Neural progenitor cell (in vitro differentiated cells): Measurements from ENCODE around the gene COG2.

Source experiments
- EZH2 ChIP-seq: fragments of 200-600 bp; sonication (generic); IDR thresholded peaks from 2 replicates; pipeline ENCODE4 v1.6.1; 2017; ENCODE audit warnings: antibody characterized with exemption, mild to moderate bottlenecking, moderate library complexity
- TF ChIP-seq, protein P1 (sequence below): fragments of 200-600 bp; sonication (generic); IDR thresholded peaks from 2 replicates; pipeline ENCODE4 v1.5.1; 2017; ENCODE audit warnings: antibody characterized with exemption, mild to moderate bottlenecking

DNA sequence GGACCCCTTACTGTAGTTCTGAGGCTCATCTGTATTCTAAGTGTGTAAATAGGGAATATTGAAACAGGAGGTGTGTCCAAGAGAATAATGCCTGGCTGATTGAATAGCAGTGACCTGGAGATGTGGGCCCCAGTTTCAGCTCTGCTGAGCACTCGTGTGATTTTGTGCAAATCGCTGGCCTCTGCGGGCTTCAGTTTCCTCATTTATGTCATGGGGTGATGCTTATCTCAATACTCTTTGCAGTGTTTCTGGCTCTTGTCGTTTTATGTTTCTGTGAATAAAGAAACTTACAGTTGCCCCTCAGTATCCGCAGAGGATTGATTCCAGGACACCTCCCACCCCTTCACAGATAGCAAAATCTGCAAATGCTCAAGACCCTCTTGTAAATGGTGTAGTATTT, 5.0 kb downstream of the COG2 start:
- TF ChIP-seq, protein P1, sequence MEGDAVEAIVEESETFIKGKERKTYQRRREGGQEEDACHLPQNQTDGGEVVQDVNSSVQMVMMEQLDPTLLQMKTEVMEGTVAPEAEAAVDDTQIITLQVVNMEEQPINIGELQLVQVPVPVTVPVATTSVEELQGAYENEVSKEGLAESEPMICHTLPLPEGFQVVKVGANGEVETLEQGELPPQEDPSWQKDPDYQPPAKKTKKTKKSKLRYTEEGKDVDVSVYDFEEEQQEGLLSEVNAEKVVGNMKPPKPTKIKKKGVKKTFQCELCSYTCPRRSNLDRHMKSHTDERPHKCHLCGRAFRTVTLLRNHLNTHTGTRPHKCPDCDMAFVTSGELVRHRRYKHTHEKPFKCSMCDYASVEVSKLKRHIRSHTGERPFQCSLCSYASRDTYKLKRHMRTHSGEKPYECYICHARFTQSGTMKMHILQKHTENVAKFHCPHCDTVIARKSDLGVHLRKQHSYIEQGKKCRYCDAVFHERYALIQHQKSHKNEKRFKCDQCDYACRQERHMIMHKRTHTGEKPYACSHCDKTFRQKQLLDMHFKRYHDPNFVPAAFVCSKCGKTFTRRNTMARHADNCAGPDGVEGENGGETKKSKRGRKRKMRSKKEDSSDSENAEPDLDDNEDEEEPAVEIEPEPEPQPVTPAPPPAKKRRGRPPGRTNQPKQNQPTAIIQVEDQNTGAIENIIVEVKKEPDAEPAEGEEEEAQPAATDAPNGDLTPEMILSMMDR = no peak
- TF ChIP-seq EZH2 = no peak
